Measurements from ENCODE around the gene LAMP2. TPM values are rescaled to one million over a fixed set of nuclear protein-coding genes. Genes with fewer than 3 reads are reported as not detected.

LAMP2 gene
- total RNA-seq, 1 donor from 2014 or later: 45.5 TPM

GRCh38 chrX:120429776-120430540 lies 39.1 kb downstream of the LAMP2 start:
- Mint-ChIP-seq H3K4me3 (no peak overlapping the region), H3K9me3 (no peaks in the 10 kb centered on the region), H3K27ac (ENCODE audit: unreplicated experiment) (no peak overlapping the region), H3K36me3 (ENCODE audit: low read depth) (peaks cover 2% of the 10 kb centered on the region), H3K4me1 (no peaks in the 10 kb centered on the region), H3K27me3 (ENCODE audit: low read depth) (no peaks in the 10 kb centered on the region)
- no peak for TF ChIP-seq CTCF (conservative IDR thresholded peaks at IDR 0.05)
- no peak for DNase-seq (ENCODE audit: low read depth, low spot score)

- Mint-ChIP-seq H3K27ac (ENCODE audit: unreplicated experiment) (no peak overlapping the region), H3K36me3 (ENCODE audit: low read depth) (peaks cover 2% of the 10 kb centered on the region), H3K4me3 (no peak overlapping the region), H3K27me3 (ENCODE audit: low read depth) (no peaks in the 10 kb centered on the region), H3K4me1 (no peaks in the 10 kb centered on the region), H3K9me3 (no peaks in the 10 kb centered on the region)
- no peak for DNase-seq (ENCODE audit: low read depth, low spot score)
- no peak for TF ChIP-seq CTCF (conservative IDR thresholded peaks at IDR 0.05)
Observed at GRCh38 chrX:120428309-120428708, 40.8 kb downstream of the LAMP2 start.

- Mint-ChIP-seq H3K27me3 (ENCODE audit: low read depth) (no peaks in the 10 kb centered on the region), H3K4me1 (no peaks in the 10 kb centered on the region), H3K4me3 (no peak overlapping the region), H3K9me3 (peaks cover under 1% of the 10 kb centered on the region), H3K36me3 (ENCODE audit: low read depth) (no peaks in the 10 kb centered on the region), H3K27ac (ENCODE audit: unreplicated experiment) (no peak overlapping the region)
- no peak for DNase-seq (ENCODE audit: low read depth, low spot score)
- TF ChIP-seq CTCF (conservative IDR thresholded peaks at IDR 0.05): no peak
Observed at GRCh38 chrX:120426599-120426998, 42.5 kb downstream of the LAMP2 start.

- Mint-ChIP-seq H3K4me1 (no peaks in the 10 kb centered on the region), H3K36me3 (ENCODE audit: low read depth) (no peaks in the 10 kb centered on the region)
Observed at GRCh38 chrX:120419463-120419862, 49.6 kb downstream of the LAMP2 start.

GRCh38 chrX:120408168-120408567 lies 60.9 kb downstream of the LAMP2 start:
- H3K4me3 Mint-ChIP-seq: no peak overlapping the region
- DNase-seq (ENCODE audit: low read depth, low spot score): no peak
- H3K27ac Mint-ChIP-seq (ENCODE audit: unreplicated experiment): no peak overlapping the region
- peaks cover 22% of the 10 kb centered on the region for H3K9me3 Mint-ChIP-seq
- H3K36me3 Mint-ChIP-seq (ENCODE audit: low read depth): peaks cover 7% of the 10 kb centered on the region
- H3K4me1 Mint-ChIP-seq: no peaks in the 10 kb centered on the region
- no peaks in the 10 kb centered on the region for H3K27me3 Mint-ChIP-seq (ENCODE audit: low read depth)
- TF ChIP-seq CTCF (conservative IDR thresholded peaks at IDR 0.05): no peak

More at GRCh38 chrX:120419463-120419862, 49.6 kb downstream of the LAMP2 start:
- H3K9me3 Mint-ChIP-seq: peaks cover 4% of the 10 kb centered on the region
- no peaks in the 10 kb centered on the region for H3K27me3 Mint-ChIP-seq (ENCODE audit: low read depth)
- no peak for DNase-seq (ENCODE audit: low read depth, low spot score)
- H3K4me3 Mint-ChIP-seq: no peak overlapping the region
- TF ChIP-seq CTCF (conservative IDR thresholded peaks at IDR 0.05): no peak
- no peak overlapping the region for H3K27ac Mint-ChIP-seq (ENCODE audit: unreplicated experiment)
